Smooth muscle cell (in vitro differentiated cells): ENCODE measurements around the gene NUP43. TPM values are rescaled to one million over a fixed set of nuclear protein-coding genes. Genes with fewer than 3 reads are reported as not detected.
"Not testable (repeated sequence)": the region's sequence is repeated elsewhere in the genome, so short reads cannot be mapped to it uniquely, and the experiment has no call there.

ENCODE experiments used
- DNase-seq: peaks from one replicate; lab custom pipeline; 2025; ENCODE audit not compliant: unreplicated experiment; lab: John Stamatoyannopoulos, UW
- H2AFZ ChIP-seq: fragments of 200-600 bp; sonication (generic); 2 replicates; pipeline ENCODE4 v1.6.0; 2016; ENCODE audit warnings: antibody characterized with exemption, low read depth, mild to moderate bottlenecking
- H3F3A ChIP-seq: fragments of 200-600 bp; sonication (generic); 2 replicates; pipeline ENCODE4 v1.6.0; 2017; ENCODE audit warnings: antibody characterized with exemption, low read depth
- H3K27ac ChIP-seq: fragments of 200-600 bp; sonication (generic); 2 replicates; pipeline ENCODE4 v1.5.1; 2016; ENCODE audit warnings: low read depth, mild to moderate bottlenecking
- H3K27me3 ChIP-seq: fragments of 200-600 bp; sonication (generic); 2 replicates; pipeline ENCODE4 v1.6.1; 2016; ENCODE audit warnings: low read depth, mild to moderate bottlenecking
- H3K36me3 ChIP-seq: fragments of 200-600 bp; sonication (generic); 2 replicates; pipeline ENCODE4 v1.5.1; 2016; ENCODE audit warnings: low read depth
- H3K4me1 ChIP-seq: fragments of 200-600 bp; sonication (generic); 2 replicates; pipeline ENCODE4 v1.5.1; 2016; ENCODE audit warnings: low read depth
- H3K4me2 ChIP-seq: fragments of 200-600 bp; sonication (generic); 2 replicates; pipeline ENCODE4 v1.6.0; 2016; ENCODE audit warnings: mild to moderate bottlenecking
- H3K4me3 ChIP-seq: fragments of 200-600 bp; sonication (generic); 2 replicates; pipeline ENCODE4 v1.5.1; 2016; ENCODE audit warnings: mild to moderate bottlenecking
- H3K79me2 ChIP-seq: fragments of 200-600 bp; sonication (generic); 2 replicates; pipeline ENCODE4 v1.6.0; 2016; ENCODE audit warnings: low read depth, mild to moderate bottlenecking
- H3K9ac ChIP-seq: fragments of 200-600 bp; sonication (generic); 2 replicates; pipeline ENCODE4 v1.6.0; 2016; ENCODE audit warnings: low read depth
- H3K9me3 ChIP-seq: fragments of 200-600 bp; sonication (generic); replicated peaks from 2 replicates; pipeline ENCODE4 v1.5.1; 2016; ENCODE audit warnings: low read depth
- H4K20me1 ChIP-seq: fragments of 200-600 bp; sonication (generic); 2 replicates; pipeline ENCODE4 v1.6.0; 2016; ENCODE audit warnings: low read depth
- CTCF ChIP-seq: fragments of 200-600 bp; sonication (generic); IDR thresholded peaks from 2 replicates; pipeline ENCODE4 v1.5.1; 2017; ENCODE audit warnings: borderline replicate concordance, mild to moderate bottlenecking, antibody characterized with exemption; ENCODE audit not compliant: insufficient read depth, poor library complexity, severe bottlenecking
- WGBS: methylation state at CpG from one replicate; pipeline ENCODE4 v1.1.7; 2016; ENCODE audit warnings: low lambda C conversion rate; 5-methylcytosine and 5-hydroxymethylcytosine counted together
- polyA plus RNA-seq: library from polyadenylated mRNA; unstranded; fragments of >200 nt; fragmentation: Nextera tagmentation; extraction: Ambion mirVana; gene quantifications from 2 replicates; pipeline ENCODE4 v1.2.1, GENCODE V29; 2016
- total RNA-seq: library from RNA; depleted of rRNA; stranded (reverse); fragments of >200 nt; gene quantifications from 2 replicates; pipeline ENCODE4 v1.2.3, GENCODE V29; 2014

Gene NUP43
- total and polyA plus RNA-seq, 2 experiments from 2014 or later = 5.9 to 33.8 TPM

GRCh38 chr6:149683256-149683859 lies 63.0 kb downstream of the NUP43 start:
- Histone ChIP-seq H3K4me3 (no peak overlapping the region), H3F3A (no peaks in the 10 kb centered on the region), H3K4me2 (no peak overlapping the region), H3K27me3 (no peaks in the 10 kb centered on the region), H3K9ac (no peak overlapping the region), H3K27ac (no peak overlapping the region), H3K9me3 (no peaks in the 10 kb centered on the region), H3K36me3 (peaks cover 7% of the 10 kb centered on the region), H3K79me2 (peaks cover 29% of the 10 kb centered on the region), H4K20me1 (peaks cover 83% of the 10 kb centered on the region), H2AFZ (no peak overlapping the region), H3K4me1 (no peaks in the 10 kb centered on the region)
- WGBS = 96% methylated on average over 4 of the region's 4 CpGs
- TF ChIP-seq CTCF = no peak
- no peak for DNase-seq

- not testable (repeated sequence) for H3K9ac ChIP-seq, H3K36me3 ChIP-seq, H3K9me3 ChIP-seq, H3K4me2 ChIP-seq, H3F3A ChIP-seq, H3K4me1 ChIP-seq, H3K27ac ChIP-seq, H3K27me3 ChIP-seq, H3K4me3 ChIP-seq, DNase-seq, H2AFZ ChIP-seq
- 96% methylated on average over 14 of the region's 14 CpGs for WGBS
- Histone ChIP-seq H4K20me1 (peaks cover 68% of the 10 kb centered on the region), H3K79me2 (peaks cover 26% of the 10 kb centered on the region)
Measured at GRCh38 chr6:149681845-149682244, 64.5 kb downstream of the NUP43 start.

- H3K4me2 ChIP-seq = no peak overlapping the region
- no peak for DNase-seq
Measured at GRCh38 chr6:149681209-149681608, 65.1 kb downstream of the NUP43 start.

GRCh38 chr6:149680503-149680902 lies 65.8 kb downstream of the NUP43 start:
- H3K9me3 ChIP-seq = no peaks in the 10 kb centered on the region
- TF ChIP-seq CTCF = no peak
- no peak overlapping the region for H3K4me3 ChIP-seq
- H3F3A ChIP-seq = no peaks in the 10 kb centered on the region
- peaks cover 17% of the 10 kb centered on the region for H3K79me2 ChIP-seq
- no peak for DNase-seq
- WGBS = 93% methylated on average over 1 of the region's 1 CpG
- no peaks in the 10 kb centered on the region for H3K4me1 ChIP-seq
- H3K36me3 ChIP-seq = peaks cover 13% of the 10 kb centered on the region
- no peak overlapping the region for H3K4me2 ChIP-seq
- H3K27me3 ChIP-seq = no peaks in the 10 kb centered on the region
- H2AFZ ChIP-seq = no peak overlapping the region
- H3K27ac ChIP-seq = no peak overlapping the region
- no peak overlapping the region for H3K9ac ChIP-seq
- peaks cover 54% of the 10 kb centered on the region for H4K20me1 ChIP-seq

More at GRCh38 chr6:149681209-149681608, 65.1 kb downstream of the NUP43 start:
- H3K27me3 ChIP-seq = no peaks in the 10 kb centered on the region
- no peak overlapping the region for H3K27ac ChIP-seq
- TF ChIP-seq CTCF = no peak
- peaks cover 7% of the 10 kb centered on the region for H3K36me3 ChIP-seq
- no peaks in the 10 kb centered on the region for H3K9me3 ChIP-seq
- no peak overlapping the region for H3K4me3 ChIP-seq
- no peaks in the 10 kb centered on the region for H3K4me1 ChIP-seq
- no peak overlapping the region for H3K9ac ChIP-seq
- H4K20me1 ChIP-seq = peaks cover 61% of the 10 kb centered on the region
- peaks cover 24% of the 10 kb centered on the region for H3K79me2 ChIP-seq
- no peak overlapping the region for H2AFZ ChIP-seq
- no peaks in the 10 kb centered on the region for H3F3A ChIP-seq

Other genes starting within 250 kb of the NUP43 start
- 64.8 and 65.3 TPM in 2 replicates for gene PPIL4, start 200.5 kb downstream of the NUP43 start, total RNA-seq
- 30.8 and 36.8 TPM in 2 replicates for gene PPIL4, start 200.5 kb downstream of the NUP43 start, polyA plus RNA-seq
- gene GINM1, start 180.2 kb downstream of the NUP43 start, total RNA-seq = 48.0 and 52.6 TPM in 2 replicates
- gene GINM1, start 180.2 kb downstream of the NUP43 start, polyA plus RNA-seq = 45.9 and 46.8 TPM in 2 replicates
- 24.6 and 27.7 TPM in 2 replicates for gene KATNA1, start 97.8 kb downstream of the NUP43 start, total RNA-seq
- 17.8 and 20.7 TPM in 2 replicates for gene KATNA1, start 97.8 kb downstream of the NUP43 start, polyA plus RNA-seq
- 28.3 and 32.0 TPM in 2 replicates for gene LATS1, start 28.4 kb downstream of the NUP43 start, total RNA-seq
- 8.5 and 10.0 TPM in 2 replicates for gene LATS1, start 28.4 kb downstream of the NUP43 start, polyA plus RNA-seq
- 96.9 and 97.9 TPM in 2 replicates for gene PCMT1, start 3.2 kb upstream of the NUP43 start, total RNA-seq
- 133 and 139 TPM in 2 replicates for gene PCMT1, start 3.2 kb upstream of the NUP43 start, polyA plus RNA-seq
- gene LRP11, start 117.8 kb upstream of the NUP43 start, total RNA-seq = 69.5 and 85.5 TPM in 2 replicates
- 62.0 and 75.3 TPM in 2 replicates for gene LRP11, start 117.8 kb upstream of the NUP43 start, polyA plus RNA-seq
- gene RAET1E, start 151.6 kb upstream of the NUP43 start, total RNA-seq = not detected in 2 replicates
- gene RAET1E, start 151.6 kb upstream of the NUP43 start, polyA plus RNA-seq = not detected in 2 replicates
- gene RAET1G, start 176.6 kb upstream of the NUP43 start, total RNA-seq = 0.31 and 2.4 TPM in 2 replicates
- gene RAET1G, start 176.6 kb upstream of the NUP43 start, polyA plus RNA-seq = 0.84 and 1.7 TPM in 2 replicates
- 8.8 and 9.8 TPM in 2 replicates for gene ULBP2, start 195.5 kb upstream of the NUP43 start, total RNA-seq
- gene ULBP2, start 195.5 kb upstream of the NUP43 start, polyA plus RNA-seq = 9.4 and 11.7 TPM in 2 replicates
- 0.72 and 1.5 TPM in 2 replicates for gene ULBP1, start 217.4 kb upstream of the NUP43 start, total RNA-seq
- gene ULBP1, start 217.4 kb upstream of the NUP43 start, polyA plus RNA-seq = 1.5 and 1.7 TPM in 2 replicates